IPS-18c (cell line): Measurements from ENCODE around the gene VOPP1.
"Not testable (repeated sequence)": the region's sequence is repeated elsewhere in the genome, so short reads cannot be mapped to it uniquely, and the experiment has no call there.

Experiments
- H3K4me3 ChIP-seq: 2 replicates; pipeline ENCODE4 v1.7.0; 2013; ENCODE audit warnings: low read depth, mild to moderate bottlenecking, low read length, moderate library complexity; ENCODE audit not compliant: insufficient read depth
- H3K9me3 ChIP-seq: one replicate; pipeline ENCODE4 v1.6.1; 2013; ENCODE audit warnings: mild to moderate bottlenecking, low read length, moderate library complexity; ENCODE audit not compliant: control insufficient read depth, insufficient read depth

Gene VOPP1

GRCh38 chr7:55588976-55589604, 16.8 kb upstream of the VOPP1 start:
- Histone ChIP-seq H3K9me3 (no peaks in the 10 kb centered on the region), H3K4me3 (no peak overlapping the region)

DNA sequence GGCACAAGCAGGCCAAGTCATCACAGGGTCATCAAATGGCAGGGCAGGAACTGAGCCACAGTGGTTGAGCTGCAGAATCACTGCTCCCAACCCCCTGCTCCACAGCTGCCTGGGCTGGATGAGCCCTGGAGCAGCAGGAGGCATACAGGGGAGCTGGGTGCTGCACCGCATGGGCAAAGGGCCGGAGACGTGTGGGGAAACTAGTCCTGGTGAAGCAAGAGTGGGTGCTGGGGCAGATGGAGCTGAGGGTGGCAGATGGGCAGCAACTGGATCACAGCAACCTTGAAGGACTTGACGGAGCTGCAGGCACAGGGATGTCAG, 16.0 kb upstream of the VOPP1 start:
- H3K4me3 ChIP-seq: no peak overlapping the region
- H3K9me3 ChIP-seq: no peaks in the 10 kb centered on the region

DNA sequence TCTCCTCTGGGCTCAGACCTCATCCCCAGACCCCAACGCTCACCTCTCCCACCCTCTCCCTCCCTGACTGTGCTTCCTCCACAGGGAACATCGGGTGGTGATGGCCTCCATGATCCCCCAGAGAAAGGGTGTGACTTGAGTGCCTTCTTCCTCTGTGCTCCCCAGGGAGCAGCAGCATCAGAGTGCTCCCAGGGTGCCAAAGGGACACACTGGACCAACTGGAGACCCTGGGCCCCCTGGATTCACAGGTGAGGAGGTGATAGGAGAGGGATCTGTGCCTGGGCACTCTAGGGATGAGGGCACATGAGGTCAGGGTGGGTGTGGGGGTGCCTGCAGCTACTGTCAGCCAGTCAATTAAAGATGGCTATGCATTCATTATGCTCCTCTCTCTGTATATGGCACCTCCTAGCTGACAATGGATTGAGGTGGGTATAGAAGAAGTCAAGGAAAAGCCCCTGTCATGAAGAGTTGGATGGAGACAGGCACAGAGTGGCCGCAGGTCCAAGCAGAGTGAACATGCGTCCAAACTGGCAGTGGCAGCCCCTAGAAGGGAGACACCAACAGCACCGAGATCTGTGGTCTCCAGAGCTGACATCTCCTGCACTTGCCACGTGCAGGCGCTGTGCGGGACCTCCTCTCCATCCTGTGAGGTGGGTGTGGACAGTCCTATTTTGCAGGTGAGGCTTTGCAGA, 15.5 kb upstream of the VOPP1 start:
- Histone ChIP-seq H3K4me3 (no peak overlapping the region), H3K9me3 (peaks cover 4% of the 10 kb centered on the region)

DNA sequence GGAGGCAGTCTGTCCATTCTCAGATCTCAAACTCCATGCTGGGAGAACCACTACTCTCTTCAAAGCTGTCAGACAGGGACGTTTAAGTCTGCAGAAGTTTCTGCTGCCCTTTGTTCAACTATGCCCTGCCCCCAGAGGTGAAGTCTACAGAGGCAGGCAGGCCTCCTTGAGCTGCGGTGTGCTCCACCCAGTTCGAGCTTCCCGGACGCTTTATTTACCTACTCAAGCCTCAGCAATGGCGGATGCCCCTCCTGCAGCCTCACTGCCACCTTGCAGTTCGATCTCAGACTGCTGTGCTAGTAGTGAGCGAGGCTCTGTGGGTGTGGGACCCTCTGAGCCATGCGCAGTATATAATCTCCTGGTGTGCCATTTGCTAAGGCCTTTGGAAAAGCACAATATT, 10.4 kb upstream of the VOPP1 start:
- H3K4me3 ChIP-seq: not testable (repeated sequence)

DNA sequence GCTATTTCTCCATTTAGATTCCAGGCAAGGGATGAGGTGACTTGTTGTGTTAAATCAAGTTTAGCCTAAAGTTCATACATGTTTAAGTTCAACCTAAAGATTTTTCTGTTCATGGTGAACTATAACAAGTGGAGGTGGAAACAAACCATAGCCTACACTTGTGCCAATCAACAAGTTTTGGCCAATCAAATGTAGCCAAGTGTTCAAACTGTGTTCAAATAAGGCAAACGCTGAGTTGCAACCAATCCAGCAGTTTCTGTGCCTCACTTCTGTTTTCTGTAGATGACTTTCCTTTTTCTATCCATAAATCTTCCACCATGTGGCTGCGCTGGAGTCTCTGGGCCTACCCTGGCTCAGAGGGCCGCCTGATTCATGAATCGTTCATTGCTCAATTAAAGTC, 4.5 kb upstream of the VOPP1 start:
- Histone ChIP-seq H3K4me3 (no peak overlapping the region), H3K9me3 (no peaks in the 10 kb centered on the region)

More for the DNA sequence above, 10.4 kb upstream of the VOPP1 start:
- H3K9me3 ChIP-seq: not testable (repeated sequence)

DNA sequence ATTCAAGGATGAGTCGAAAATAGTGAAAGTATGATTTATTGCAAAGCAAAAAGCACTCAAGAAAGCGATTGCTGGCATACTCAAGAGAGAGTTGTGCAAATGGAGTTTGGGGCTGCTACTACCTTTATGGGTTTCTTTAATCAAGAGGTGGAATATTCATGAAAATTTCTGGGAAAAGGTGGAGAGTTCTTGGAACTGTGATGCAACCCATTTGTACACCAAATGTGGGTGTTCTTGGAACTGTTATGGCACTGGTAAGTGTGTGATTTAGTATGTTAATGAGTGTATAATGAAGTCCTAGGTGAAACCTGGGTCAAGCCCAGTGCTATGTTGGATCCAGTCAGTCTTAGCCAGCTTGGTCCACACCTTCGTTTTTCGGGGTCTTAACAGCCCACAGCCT, 3.4 kb upstream of the VOPP1 start:
- H3K9me3 ChIP-seq: no peaks in the 10 kb centered on the region
- H3K4me3 ChIP-seq: no peak overlapping the region

- no peaks in the 10 kb centered on the region for H3K9me3 ChIP-seq
Observed at GRCh38 chr7:55575098-55575497, 2.8 kb upstream of the VOPP1 start.

GRCh38 chr7:55574051-55574717, 1.9 kb upstream of the VOPP1 start:
- Histone ChIP-seq H3K9me3 (no peaks in the 10 kb centered on the region), H3K4me3 (no peak overlapping the region)

More at GRCh38 chr7:55575098-55575497, 2.8 kb upstream of the VOPP1 start:
- no peak overlapping the region for H3K4me3 ChIP-seq

DNA sequence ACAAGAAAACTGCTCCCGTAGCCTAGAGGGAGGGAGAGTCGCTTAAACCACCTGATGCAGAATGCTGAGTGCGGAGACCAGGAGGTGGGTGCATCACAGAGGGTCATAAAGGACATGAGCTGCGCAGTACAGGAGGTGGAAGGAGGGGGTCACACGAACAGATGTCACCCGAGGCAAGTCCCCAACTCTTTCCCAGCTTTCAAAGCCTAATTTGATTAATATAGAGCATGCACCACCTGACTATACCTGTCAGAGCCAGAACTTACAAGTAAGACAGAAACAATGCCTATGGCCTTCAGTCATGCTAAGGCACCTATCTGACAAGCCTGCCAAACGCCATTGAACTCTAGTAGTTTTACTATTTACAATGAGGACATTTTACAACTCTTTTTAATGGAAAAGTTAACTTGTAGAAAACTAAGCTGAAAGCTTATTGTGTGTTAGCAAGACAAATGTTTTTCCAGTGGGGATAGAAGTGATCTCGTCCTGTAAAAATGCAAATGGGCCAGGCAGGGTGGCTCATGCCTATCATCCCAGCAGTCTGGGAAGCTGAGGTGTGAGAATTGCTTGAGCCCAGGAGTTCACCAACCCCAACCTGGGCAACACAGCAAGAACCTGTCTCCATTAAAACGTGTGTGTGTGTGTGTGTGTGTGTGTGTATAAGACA, 1.1 kb upstream of the VOPP1 start:
- Histone ChIP-seq H3K4me3 (peak overlapping the region; percentile 61), H3K9me3 (no peaks in the 10 kb centered on the region)

DNA sequence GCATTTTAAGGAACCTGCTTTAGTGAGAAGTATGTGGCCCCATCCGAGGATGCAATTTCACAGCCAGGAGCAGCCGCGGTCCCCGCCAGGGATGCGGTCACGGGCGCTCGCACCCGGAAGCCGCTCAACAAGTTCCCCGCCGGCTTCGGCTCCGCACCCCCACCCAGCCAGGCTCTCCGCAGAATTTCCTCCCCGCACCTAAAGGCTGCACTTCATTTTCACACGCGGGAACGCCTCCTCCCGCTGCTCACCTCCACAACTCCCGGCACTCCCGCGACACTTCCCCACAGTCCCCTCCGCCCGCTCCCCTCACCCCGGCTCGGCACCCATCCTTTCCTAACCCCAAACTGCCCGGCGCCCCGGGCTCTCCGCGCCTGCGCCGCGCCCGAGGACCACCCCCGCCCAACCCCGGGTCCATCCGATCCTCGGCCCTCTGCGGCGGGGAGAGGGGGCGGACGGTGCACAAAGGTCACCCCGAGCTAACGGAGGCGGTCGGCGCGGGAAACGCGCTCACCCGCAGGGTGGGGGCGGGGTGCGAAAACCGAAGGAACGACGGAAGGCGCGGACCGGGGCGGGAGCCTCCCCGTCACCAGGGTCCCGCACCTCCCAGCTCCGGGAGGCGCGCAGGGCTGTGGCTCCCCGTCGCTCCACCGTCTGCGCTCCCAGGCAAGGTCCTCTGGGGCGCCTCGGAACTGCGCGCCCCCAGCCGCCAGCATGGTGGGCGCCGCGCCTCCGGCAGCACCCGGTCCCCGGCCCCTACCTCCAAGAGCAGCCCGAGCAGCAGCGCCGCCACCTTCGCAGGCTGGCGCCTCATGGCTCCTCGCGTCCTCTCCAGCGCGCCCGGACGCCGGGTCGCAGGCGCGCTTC, 558 bp downstream of the VOPP1 start:
- Histone ChIP-seq H3K4me3 (peak overlapping the region; percentile 81), H3K9me3 (no peaks in the 10 kb centered on the region)

DNA sequence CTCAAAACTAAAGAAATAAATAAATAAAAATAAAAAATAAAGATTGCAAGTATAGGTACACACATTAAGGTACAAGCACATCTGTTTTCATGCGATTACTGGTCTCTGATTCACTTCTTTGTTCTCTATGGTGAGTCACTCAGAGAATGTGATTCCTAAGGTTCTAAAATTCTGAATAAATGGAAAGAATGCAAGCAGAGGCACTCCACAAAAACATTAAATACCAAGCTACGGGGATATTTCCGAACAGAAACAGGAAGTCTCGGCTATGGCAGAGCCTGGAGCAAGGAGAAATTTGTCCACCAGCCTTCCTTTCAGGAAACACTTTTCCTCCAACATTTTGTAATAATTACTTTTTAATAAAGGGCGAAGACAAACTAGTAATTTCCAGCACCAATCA, 1.4 kb downstream of the VOPP1 start:
- H3K9me3 ChIP-seq: no peaks in the 10 kb centered on the region
- H3K4me3 ChIP-seq: peak overlapping the region; percentile 81

GRCh38 chr7:55570218-55570873, 2.0 kb downstream of the VOPP1 start:
- Histone ChIP-seq H3K9me3 (no peaks in the 10 kb centered on the region), H3K4me3 (no peak overlapping the region)

DNA sequence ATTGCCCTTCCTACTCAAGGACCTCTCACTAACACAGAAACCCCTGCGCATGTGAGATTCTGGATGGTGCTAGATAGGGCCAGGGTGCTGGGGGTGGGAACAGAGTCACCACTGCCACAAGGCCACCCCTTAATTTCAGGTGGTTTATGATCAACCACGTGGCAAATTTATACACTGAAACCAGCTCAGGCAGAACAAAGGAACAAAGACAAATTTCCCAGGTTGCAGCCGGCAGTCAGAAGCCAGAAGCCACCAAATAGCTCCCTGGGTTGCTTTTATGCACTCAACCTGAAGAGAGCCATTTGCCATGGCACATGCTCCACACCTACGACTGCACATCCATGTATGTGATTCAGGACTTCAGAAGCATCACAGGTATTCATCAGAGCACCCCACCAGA, 2.5 kb downstream of the VOPP1 start:
- Histone ChIP-seq H3K9me3 (no peaks in the 10 kb centered on the region), H3K4me3 (no peak overlapping the region)

DNA sequence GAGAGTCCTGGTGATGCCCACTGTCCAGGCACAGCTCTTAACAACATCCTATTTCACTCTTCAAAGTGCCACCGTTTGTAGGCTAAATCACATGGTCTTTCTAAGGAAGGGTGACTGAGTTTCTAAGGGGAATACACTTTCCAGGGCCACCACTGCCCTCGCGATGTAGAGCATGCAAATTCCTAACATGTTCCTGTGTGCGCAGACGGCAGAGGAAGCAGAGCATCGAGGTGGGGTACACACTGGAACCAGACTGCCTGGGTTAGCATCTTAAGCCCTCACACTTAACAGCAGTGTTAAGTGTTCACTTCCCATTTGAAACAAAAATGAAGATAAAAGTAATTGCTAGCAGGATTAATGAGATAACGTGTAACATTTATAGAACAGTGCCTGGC, 3.0 kb downstream of the VOPP1 start:
- Histone ChIP-seq H3K9me3 (no peaks in the 10 kb centered on the region), H3K4me3 (no peak overlapping the region; the same call in 1 of the 2 replicates)

DNA sequence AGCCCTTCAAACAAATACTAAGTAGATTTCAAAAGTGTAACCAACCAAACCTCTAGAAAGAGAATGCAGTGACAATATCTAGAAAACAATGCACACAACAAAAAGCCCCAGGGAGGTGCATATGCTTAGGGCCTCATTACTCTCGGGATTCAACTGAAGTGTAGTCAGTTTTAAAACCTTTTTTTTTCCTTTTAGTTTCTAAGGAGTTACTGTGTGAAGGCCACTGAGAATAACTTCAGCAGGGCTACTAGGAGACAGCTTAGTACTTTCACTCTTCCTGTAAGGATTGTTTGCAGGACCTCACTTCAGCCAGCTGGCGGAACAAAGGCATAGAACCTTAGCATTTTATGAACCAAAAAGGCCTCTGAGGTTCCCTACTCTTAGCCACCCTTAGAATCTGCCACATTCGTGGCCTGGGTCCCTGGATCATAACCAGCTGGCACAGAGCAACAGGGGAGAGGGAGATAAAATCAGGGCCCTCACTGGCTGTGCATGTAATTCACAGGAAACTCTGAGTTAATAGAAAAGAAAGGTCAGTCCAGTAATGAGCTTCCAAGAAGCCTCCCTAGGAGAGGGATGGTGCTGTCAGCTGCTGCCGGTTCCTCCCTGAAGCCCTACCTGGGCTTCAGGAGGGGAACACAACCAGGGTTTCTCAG, 3.6 kb downstream of the VOPP1 start:
- Histone ChIP-seq H3K4me3 (no peak overlapping the region), H3K9me3 (no peaks in the 10 kb centered on the region)

- no peaks in the 10 kb centered on the region for H3K9me3 ChIP-seq
- no peak overlapping the region for H3K4me3 ChIP-seq
Observed at GRCh38 chr7:55567571-55567970, 4.7 kb downstream of the VOPP1 start.
